A549 (cell line): ENCODE measurements around the gene CKMT2.

Experiments used
- EP300 ChIP-seq, 2 experiments: fragments of >200 bp; sonication (Bioruptor Twin); formaldehyde crosslinking; IDR thresholded peaks; 2 replicates in 1 of 2; 3 replicates in 1 of 2; pipeline ENCODE4 v1.6.1; 2016 to 2017
- RAD21 ChIP-seq, 2 experiments: fragments of >200 bp in 1 of 2; sonication (Bioruptor Twin) in 1 of 2; formaldehyde crosslinking in 1 of 2; IDR thresholded peaks in 1 of 2; conservative IDR thresholded peaks in 1 of 2; 2 replicates in 1 of 2; 3 replicates in 1 of 2; pipeline ENCODE4 v1.6.1; 2012 to 2018; ENCODE audit warnings: inconsistent platforms in 1 of 2
- TF ChIP-seq, protein P1 (sequence below): fragments of >200 bp; sonication (Bioruptor Twin); formaldehyde crosslinking; IDR thresholded peaks from 3 replicates; pipeline ENCODE4 v1.5.1; 2016

DNA sequence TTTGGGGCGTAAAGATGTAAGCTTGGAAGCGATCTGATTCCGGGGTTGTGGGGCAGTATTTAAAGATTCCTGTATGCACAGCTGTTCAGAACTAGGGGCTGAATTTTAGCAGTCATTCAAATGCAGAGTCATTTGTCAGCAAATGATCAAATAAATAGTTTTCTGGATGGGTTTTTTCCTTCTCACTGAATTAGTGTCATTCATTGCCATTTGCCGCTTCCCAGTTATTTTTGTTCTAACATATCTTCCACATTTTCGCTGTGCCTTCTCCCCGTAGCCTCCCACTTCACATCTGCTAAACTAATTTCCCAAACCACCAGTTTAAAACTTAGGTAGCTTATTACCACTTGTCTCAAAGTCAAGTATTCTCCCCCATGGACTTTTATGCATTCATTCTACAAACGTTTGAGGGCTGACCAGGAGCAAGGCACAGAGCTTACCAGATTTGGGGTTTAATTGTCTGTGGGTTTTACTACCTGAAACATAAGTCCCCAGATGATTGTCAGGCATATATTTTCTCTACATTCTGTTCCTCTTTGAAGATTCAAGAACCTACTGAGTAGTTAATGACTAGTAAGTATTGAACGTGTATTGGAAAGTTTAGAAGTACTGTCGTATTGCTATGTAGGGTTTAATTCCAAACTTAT, 41.3 kb upstream of the CKMT2 start:
- TF ChIP-seq RAD21 (conservative IDR thresholded peaks at IDR 0.05 in 1 of 2, IDR thresholded peaks at IDR 0.05 in 1 of 2): no peak
- TF ChIP-seq, protein P1, sequence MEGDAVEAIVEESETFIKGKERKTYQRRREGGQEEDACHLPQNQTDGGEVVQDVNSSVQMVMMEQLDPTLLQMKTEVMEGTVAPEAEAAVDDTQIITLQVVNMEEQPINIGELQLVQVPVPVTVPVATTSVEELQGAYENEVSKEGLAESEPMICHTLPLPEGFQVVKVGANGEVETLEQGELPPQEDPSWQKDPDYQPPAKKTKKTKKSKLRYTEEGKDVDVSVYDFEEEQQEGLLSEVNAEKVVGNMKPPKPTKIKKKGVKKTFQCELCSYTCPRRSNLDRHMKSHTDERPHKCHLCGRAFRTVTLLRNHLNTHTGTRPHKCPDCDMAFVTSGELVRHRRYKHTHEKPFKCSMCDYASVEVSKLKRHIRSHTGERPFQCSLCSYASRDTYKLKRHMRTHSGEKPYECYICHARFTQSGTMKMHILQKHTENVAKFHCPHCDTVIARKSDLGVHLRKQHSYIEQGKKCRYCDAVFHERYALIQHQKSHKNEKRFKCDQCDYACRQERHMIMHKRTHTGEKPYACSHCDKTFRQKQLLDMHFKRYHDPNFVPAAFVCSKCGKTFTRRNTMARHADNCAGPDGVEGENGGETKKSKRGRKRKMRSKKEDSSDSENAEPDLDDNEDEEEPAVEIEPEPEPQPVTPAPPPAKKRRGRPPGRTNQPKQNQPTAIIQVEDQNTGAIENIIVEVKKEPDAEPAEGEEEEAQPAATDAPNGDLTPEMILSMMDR: no peak
- TF ChIP-seq EP300 (IDR thresholded peaks at IDR 0.05): no peak
